SJSA1 (cell line): Measurements from ENCODE around the gene WDR1. TPM values are rescaled to one million over a fixed set of nuclear protein-coding genes. Genes with fewer than 3 reads are reported as not detected.
A peak's percentile ranks its signal among the peaks of the same experiment; 100 is the strongest.

Experiments used
- DNase-seq, 2 experiments: peaks; one replicate each; pipeline ENCODE4 v3.0.0-alpha.2; 2015 to 2020; ENCODE audit warnings: low spot score in 2 of 2, low read depth in 1 of 2
- H3K27ac ChIP-seq: fragments of 250-450 bp; sonication (Bioruptor Pico); 2 replicates; pipeline ENCODE4 v1.5.1; 2020; ENCODE audit warnings: mild to moderate bottlenecking, moderate library complexity
- H3K27me3 ChIP-seq: fragments of 250-450 bp; sonication (Bioruptor Pico); replicated peaks from 2 replicates; pipeline ENCODE4 v1.5.1; 2020; ENCODE audit warnings: mild to moderate bottlenecking, moderate library complexity
- H3K36me3 ChIP-seq: fragments of 250-450 bp; sonication (Bioruptor Pico); 2 replicates; pipeline ENCODE4 v1.5.1; 2020; ENCODE audit warnings: mild to moderate bottlenecking
- H3K4me1 ChIP-seq: fragments of 250-450 bp; sonication (Bioruptor Pico); replicated peaks from 2 replicates; pipeline ENCODE4 v1.6.1; 2021; ENCODE audit warnings: mild to moderate bottlenecking
- H3K4me3 ChIP-seq: fragments of 250-450 bp; sonication (Bioruptor Pico); 2 replicates; pipeline ENCODE4 v1.5.1; 2020; ENCODE audit warnings: mild to moderate bottlenecking
- H3K9me3 ChIP-seq: fragments of 250-450 bp; sonication (Bioruptor Pico); replicated peaks from 2 replicates; pipeline ENCODE4 v1.5.1; 2020; ENCODE audit warnings: mild to moderate bottlenecking
- total RNA-seq: library from RNA; depleted of rRNA; stranded (reverse); fragments of >200 nt; shearing (Covaris generic); gene quantifications from 2 replicates; pipeline ENCODE4 v1.2.3, GENCODE V29; 2014

Gene WDR1
- total RNA-seq, 1 experiment from 2014 or later, result 301 TPM

GRCh38 chr4:10104991-10105276 is 11.7 kb downstream of the WDR1 start:
- peaks cover 40% of the 10 kb centered on the region for H3K4me1 ChIP-seq
- peaks cover 64% of the 10 kb centered on the region for H3K36me3 ChIP-seq
- no peaks in the 10 kb centered on the region for H3K9me3 ChIP-seq
- no peak for DNase-seq
- H3K4me3 ChIP-seq, result no peak overlapping the region
- no peak overlapping the region for H3K27ac ChIP-seq
- H3K27me3 ChIP-seq, result no peaks in the 10 kb centered on the region

DNA sequence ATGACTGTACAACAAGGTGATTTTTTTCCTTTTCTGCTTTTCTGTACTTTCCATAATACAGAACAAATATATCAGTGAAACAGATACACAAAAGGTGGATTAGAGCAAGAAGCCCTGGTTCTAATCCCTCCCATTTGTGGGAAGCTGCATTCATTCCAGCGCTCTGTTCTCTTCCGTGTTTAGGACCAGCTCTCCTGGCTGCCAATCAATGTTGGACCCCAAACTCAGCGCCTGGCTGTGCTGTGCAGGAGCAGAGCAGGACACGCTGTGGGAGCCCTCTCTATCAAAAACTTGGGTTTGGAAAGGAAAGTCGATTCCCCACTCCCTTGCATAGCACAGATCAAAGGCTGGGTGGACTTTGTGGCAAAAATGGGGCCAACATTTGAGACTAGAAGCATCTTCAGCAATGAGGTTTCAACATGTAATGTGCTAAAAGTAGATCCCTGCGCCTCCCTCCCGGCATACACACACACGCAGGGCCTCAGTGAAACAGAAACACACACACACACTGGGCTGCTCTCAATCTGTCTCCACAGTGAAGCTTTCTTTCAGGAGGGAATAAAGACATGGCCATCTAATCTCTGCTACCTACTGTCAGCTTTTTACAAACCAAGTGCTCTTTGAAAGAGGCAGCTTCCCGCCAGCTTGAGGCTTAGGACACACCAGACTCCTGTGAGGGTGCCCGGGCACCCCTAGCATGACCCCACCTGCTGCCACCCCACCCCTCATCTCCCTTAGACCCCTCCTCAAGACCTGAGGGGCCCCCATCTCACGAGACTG is 12.2 kb downstream of the WDR1 start:
- Histone ChIP-seq H3K27ac (no peak overlapping the region), H3K9me3 (no peaks in the 10 kb centered on the region), H3K36me3 (peaks cover 66% of the 10 kb centered on the region), H3K4me1 (peaks cover 37% of the 10 kb centered on the region), H3K4me3 (no peak overlapping the region), H3K27me3 (no peaks in the 10 kb centered on the region)
- DNase-seq, result no peak

- no peaks in the 10 kb centered on the region for H3K9me3 ChIP-seq
- H3K27me3 ChIP-seq, result no peaks in the 10 kb centered on the region
- H3K4me3 ChIP-seq, result no peak overlapping the region
- no peak overlapping the region for H3K27ac ChIP-seq
- DNase-seq, result no peak
- peaks cover 62% of the 10 kb centered on the region for H3K36me3 ChIP-seq
- peaks cover 35% of the 10 kb centered on the region for H3K4me1 ChIP-seq
Observed at GRCh38 chr4:10102474-10103332, 13.9 kb downstream of the WDR1 start.

GRCh38 chr4:10101671-10102473 is 14.7 kb downstream of the WDR1 start:
- Histone ChIP-seq H3K4me1 (peaks cover 34% of the 10 kb centered on the region), H3K9me3 (no peaks in the 10 kb centered on the region), H3K4me3 (no peak overlapping the region), H3K27me3 (no peaks in the 10 kb centered on the region), H3K36me3 (peaks cover 66% of the 10 kb centered on the region), H3K27ac (no peak overlapping the region)
- no peak for DNase-seq

DNA sequence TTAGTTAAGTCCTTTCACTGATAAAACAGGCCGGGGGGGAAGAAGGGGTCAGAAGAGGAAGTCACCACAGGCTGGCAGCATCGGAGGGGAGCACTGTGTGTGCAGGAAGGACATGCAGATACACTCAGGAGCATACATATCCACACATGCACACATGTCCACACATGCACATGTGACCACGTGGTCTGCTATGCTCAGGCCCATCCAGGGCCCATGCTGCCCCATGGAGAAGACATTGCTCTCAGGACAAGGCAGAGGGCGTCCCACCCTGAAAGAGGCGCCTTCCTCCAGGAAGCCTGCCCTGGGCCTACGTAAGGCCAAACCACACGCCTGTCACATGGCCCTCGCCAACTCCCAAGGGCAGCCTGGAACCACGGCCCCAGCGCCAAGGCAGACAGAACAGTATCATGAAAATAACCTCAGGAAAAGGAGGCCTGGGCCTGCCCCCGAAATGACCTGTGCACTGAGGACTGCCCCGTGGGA is 15.8 kb downstream of the WDR1 start:
- H3K4me1 ChIP-seq, result peaks cover 35% of the 10 kb centered on the region
- H3K36me3 ChIP-seq, result peaks cover 77% of the 10 kb centered on the region

DNA sequence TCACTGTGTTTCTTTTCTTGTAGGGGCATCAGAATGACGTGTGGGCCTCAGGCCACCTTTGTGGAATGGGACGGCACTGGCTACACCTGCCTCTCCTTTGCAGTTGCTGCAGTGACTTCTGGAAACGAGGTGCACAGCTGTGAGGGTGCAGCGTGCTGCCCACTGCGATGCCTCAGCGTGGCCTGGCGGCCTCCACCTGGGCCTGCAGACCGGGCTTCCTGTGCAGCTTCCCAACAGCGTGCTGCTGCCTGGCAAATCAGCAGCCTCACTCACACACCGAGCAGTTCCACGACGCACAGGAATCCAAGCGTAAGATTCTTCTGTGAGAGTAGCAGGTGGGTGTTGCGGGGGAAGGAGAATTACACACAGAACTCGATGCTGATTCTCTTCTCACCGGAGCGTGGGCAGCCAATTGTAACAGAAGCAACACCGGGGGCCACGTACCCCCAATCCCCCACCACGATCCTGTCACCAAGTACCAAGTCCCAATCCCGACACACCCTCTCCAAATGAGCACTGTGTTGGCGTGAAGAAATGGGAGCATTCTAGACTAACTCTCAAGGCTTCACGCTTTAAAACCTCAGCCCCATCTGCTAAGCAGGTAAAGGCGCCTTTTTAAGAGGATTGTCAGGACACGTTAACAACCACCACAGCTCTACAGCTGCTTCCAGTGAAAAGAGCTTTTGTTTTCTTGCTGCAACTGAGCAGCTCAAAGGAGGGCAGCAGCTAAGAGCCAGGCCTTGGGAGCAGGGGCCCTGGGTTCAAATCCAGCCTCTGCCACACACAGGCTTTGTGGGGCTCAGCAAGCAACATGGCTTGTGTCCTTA is 16.9 kb downstream of the WDR1 start:
- DNase-seq, result no peak
- Histone ChIP-seq H3K4me1 (peaks cover 32% of the 10 kb centered on the region), H3K27me3 (no peaks in the 10 kb centered on the region), H3K4me3 (no peak overlapping the region), H3K27ac (no peak overlapping the region), H3K9me3 (no peaks in the 10 kb centered on the region), H3K36me3 (peaks cover 81% of the 10 kb centered on the region)

More for the DNA sequence above, 15.8 kb downstream of the WDR1 start:
- Histone ChIP-seq H3K27ac (no peak overlapping the region), H3K4me3 (no peak overlapping the region), H3K27me3 (no peaks in the 10 kb centered on the region), H3K9me3 (no peaks in the 10 kb centered on the region)
- no peak for DNase-seq

DNA sequence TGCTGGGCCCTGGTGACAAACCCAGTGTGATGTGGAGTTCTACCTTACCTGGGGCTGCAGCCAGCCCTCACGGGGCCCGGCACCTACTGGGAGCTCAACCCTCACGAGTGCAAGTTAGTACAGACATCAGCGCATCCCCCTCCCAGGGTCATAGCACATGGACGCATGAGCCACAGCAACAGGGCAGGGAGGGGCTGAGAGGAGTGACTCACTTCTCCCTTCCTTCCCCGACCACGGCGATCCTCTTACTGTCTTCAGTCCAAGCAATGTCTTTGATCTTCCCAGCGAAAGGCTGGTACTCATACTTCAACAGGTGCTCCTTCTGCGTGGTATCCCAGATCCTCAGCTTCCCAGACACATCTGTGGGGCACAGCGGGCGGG is 17.8 kb downstream of the WDR1 start:
- no peak overlapping the region for H3K27ac ChIP-seq
- DNase-seq, result no peak
- H3K4me3 ChIP-seq, result no peak overlapping the region
- peaks cover 85% of the 10 kb centered on the region for H3K36me3 ChIP-seq
- no peaks in the 10 kb centered on the region for H3K9me3 ChIP-seq
- no peaks in the 10 kb centered on the region for H3K27me3 ChIP-seq
- H3K4me1 ChIP-seq, result peaks cover 32% of the 10 kb centered on the region

- no peaks in the 10 kb centered on the region for H3K9me3 ChIP-seq
- H3K4me3 ChIP-seq, result no peak overlapping the region
- peaks cover 91% of the 10 kb centered on the region for H3K36me3 ChIP-seq
- no peak overlapping the region for H3K27ac ChIP-seq
- no peak for DNase-seq
- peaks cover 32% of the 10 kb centered on the region for H3K4me1 ChIP-seq
- no peaks in the 10 kb centered on the region for H3K27me3 ChIP-seq
Observed at GRCh38 chr4:10097906-10098779, 18.5 kb downstream of the WDR1 start.

GRCh38 chr4:10096978-10097335 is 19.6 kb downstream of the WDR1 start:
- no peak overlapping the region for H3K4me3 ChIP-seq
- peaks cover 32% of the 10 kb centered on the region for H3K4me1 ChIP-seq
- H3K9me3 ChIP-seq, result no peaks in the 10 kb centered on the region
- no peak for DNase-seq
- H3K27me3 ChIP-seq, result no peaks in the 10 kb centered on the region
- H3K36me3 ChIP-seq, result peaks cover 89% of the 10 kb centered on the region
- no peak overlapping the region for H3K27ac ChIP-seq

- peak overlapping the region; percentile 33; the same call in 1 of the 2 replicates for H3K27ac ChIP-seq
- H3K27me3 ChIP-seq, result no peaks in the 10 kb centered on the region
- H3K4me3 ChIP-seq, result no peak overlapping the region
- peaks cover 32% of the 10 kb centered on the region for H3K4me1 ChIP-seq
- H3K9me3 ChIP-seq, result no peaks in the 10 kb centered on the region
- peak; percentile 39 to 69 for DNase-seq
- H3K36me3 ChIP-seq, result peaks cover 89% of the 10 kb centered on the region
Observed at GRCh38 chr4:10096201-10096977, 20.2 kb downstream of the WDR1 start.

GRCh38 chr4:10095296-10095991 is 21.2 kb downstream of the WDR1 start:
- DNase-seq, result no peak
- Histone ChIP-seq H3K27ac (no peak overlapping the region), H3K4me3 (no peak overlapping the region), H3K9me3 (no peaks in the 10 kb centered on the region), H3K36me3 (peaks cover 92% of the 10 kb centered on the region), H3K4me1 (peaks cover 32% of the 10 kb centered on the region), H3K27me3 (no peaks in the 10 kb centered on the region)
